GM12878 (cell line): ENCODE measurements around the gene PGBD4. TPM values are rescaled to one million over a fixed set of nuclear protein-coding genes. Genes with fewer than 3 reads are reported as not detected.

Source experiments
- USF1 ChIP-seq: IDR thresholded peaks from 2 replicates; pipeline ENCODE4 v1.6.1; 2011; ENCODE audit warnings: borderline replicate concordance, low read depth, mild to moderate bottlenecking, moderate library complexity, mixed read lengths, low read length; ENCODE audit not compliant: insufficient read depth; ENCODE audit errors: extremely low read length
- ZNF217 ChIP-seq: fragments of 450-650 bp; IDR thresholded peaks from 2 replicates; pipeline ENCODE4 v1.6.1; 2017; ENCODE audit warnings: antibody characterized with exemption, mild to moderate bottlenecking
- polyA plus RNA-seq, 11 experiments: library from polyadenylated mRNA; depleted of rRNA in 4 of 11; unstranded in 6 of 11; stranded (reverse) in 5 of 11; fragments of >200 nt; fragmentation: Nextera tagmentation in 4 of 11; fragmentation: Illumina TruSeq in 1 of 11; extraction: Ambion mirVana in 4 of 11; extraction: Trizol in 1 of 11; gene quantifications; 1 replicate in 1 of 11; 2 replicates in 10 of 11; pipeline versions ENCODE4 v1.2.1 to v1.2.3, GENCODE V29; 2011 to 2016; ENCODE audit warnings: inconsistent platforms in 2 of 11, missing spikeins in 2 of 11, low read depth in 1 of 11
- total RNA-seq, 4 experiments: library from RNA; depleted of rRNA in 3 of 4; stranded (reverse); fragments of >200 nt in 3 of 4; fragmentation: Illumina TruSeq in 1 of 4; extraction: Trizol in 1 of 4; gene quantifications; 2 replicates each; pipeline versions ENCODE4 v1.2.1 to v1.2.3, GENCODE V29; 2013 to 2021
- TF ChIP-seq, protein P1 (sequence below): fragments of 450-650 bp; formaldehyde crosslinking; IDR thresholded peaks from 2 replicates; pipeline ENCODE4 v1.4.0; 2022; ENCODE audit warnings: mild to moderate bottlenecking, moderate library complexity
- TF ChIP-seq, protein P2 (sequence below): IDR thresholded peaks from 2 replicates; pipeline ENCODE4 v1.6.1; 2012; ENCODE audit warnings: improper control_type of control experiment, low read depth, low read length; ENCODE audit not compliant: insufficient replicate concordance

The PGBD4 gene
- total and polyA plus RNA-seq, 10 of the 15 experiments (the other 5 are each of a cell fraction or from before 2014, with no cell fraction given), result 1.2 to 5.8 (median 2.8) TPM

- TF ChIP-seq, protein P1, sequence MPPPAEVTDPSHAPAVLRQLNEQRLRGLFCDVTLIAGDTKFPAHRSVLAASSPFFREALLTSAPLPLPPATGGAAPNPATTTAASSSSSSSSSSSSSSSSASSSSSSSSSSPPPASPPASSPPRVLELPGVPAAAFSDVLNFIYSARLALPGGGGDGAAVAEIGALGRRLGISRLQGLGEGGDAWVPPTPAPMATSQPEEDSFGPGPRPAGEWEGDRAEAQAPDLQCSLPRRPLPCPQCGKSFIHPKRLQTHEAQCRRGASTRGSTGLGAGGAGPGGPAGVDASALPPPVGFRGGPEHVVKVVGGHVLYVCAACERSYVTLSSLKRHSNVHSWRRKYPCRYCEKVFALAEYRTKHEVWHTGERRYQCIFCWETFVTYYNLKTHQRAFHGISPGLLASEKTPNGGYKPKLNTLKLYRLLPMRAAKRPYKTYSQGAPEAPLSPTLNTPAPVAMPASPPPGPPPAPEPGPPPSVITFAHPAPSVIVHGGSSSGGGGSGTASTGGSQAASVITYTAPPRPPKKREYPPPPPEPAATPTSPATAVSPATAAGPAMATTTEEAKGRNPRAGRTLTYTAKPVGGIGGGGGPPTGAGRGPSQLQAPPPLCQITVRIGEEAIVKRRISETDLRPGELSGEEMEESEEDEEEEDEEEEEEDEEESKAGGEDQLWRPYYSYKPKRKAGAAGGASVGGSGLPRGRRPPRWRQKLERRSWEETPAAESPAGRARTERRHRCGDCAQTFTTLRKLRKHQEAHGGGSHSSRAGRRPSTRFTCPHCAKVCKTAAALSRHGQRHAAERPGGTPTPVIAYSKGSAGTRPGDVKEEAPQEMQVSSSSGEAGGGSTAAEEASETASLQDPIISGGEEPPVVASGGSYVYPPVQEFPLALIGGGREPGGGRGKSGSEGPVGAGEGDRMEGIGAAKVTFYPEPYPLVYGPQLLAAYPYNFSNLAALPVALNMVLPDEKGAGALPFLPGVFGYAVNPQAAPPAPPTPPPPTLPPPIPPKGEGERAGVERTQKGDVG (CRISPR knock-in tag), result no peak
- no peak for TF ChIP-seq ZNF217
- TF ChIP-seq USF1, result no peak
- TF ChIP-seq, protein P2, sequence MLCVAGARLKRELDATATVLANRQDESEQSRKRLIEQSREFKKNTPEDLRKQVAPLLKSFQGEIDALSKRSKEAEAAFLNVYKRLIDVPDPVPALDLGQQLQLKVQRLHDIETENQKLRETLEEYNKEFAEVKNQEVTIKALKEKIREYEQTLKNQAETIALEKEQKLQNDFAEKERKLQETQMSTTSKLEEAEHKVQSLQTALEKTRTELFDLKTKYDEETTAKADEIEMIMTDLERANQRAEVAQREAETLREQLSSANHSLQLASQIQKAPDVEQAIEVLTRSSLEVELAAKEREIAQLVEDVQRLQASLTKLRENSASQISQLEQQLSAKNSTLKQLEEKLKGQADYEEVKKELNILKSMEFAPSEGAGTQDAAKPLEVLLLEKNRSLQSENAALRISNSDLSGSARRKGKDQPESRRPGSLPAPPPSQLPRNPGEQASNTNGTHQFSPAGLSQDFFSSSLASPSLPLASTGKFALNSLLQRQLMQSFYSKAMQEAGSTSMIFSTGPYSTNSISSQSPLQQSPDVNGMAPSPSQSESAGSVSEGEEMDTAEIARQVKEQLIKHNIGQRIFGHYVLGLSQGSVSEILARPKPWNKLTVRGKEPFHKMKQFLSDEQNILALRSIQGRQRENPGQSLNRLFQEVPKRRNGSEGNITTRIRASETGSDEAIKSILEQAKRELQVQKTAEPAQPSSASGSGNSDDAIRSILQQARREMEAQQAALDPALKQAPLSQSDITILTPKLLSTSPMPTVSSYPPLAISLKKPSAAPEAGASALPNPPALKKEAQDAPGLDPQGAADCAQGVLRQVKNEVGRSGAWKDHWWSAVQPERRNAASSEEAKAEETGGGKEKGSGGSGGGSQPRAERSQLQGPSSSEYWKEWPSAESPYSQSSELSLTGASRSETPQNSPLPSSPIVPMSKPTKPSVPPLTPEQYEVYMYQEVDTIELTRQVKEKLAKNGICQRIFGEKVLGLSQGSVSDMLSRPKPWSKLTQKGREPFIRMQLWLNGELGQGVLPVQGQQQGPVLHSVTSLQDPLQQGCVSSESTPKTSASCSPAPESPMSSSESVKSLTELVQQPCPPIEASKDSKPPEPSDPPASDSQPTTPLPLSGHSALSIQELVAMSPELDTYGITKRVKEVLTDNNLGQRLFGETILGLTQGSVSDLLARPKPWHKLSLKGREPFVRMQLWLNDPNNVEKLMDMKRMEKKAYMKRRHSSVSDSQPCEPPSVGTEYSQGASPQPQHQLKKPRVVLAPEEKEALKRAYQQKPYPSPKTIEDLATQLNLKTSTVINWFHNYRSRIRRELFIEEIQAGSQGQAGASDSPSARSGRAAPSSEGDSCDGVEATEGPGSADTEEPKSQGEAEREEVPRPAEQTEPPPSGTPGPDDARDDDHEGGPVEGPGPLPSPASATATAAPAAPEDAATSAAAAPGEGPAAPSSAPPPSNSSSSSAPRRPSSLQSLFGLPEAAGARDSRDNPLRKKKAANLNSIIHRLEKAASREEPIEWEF, result no peak
Observed at GRCh38 chr15:34125945-34126344, 24.1 kb downstream of the PGBD4 start (continued).
